GM12801 (cell line): ENCODE measurements around the gene PARD6G.

Experiments used
- TF ChIP-seq, protein P1 (sequence below): IDR thresholded peaks from one replicate; pipeline ENCODE4 v1.5.1; 2011; ENCODE audit warnings: control low read depth; ENCODE audit not compliant: insufficient read length; ENCODE audit errors: extremely low read depth

The PARD6G gene

DNA sequence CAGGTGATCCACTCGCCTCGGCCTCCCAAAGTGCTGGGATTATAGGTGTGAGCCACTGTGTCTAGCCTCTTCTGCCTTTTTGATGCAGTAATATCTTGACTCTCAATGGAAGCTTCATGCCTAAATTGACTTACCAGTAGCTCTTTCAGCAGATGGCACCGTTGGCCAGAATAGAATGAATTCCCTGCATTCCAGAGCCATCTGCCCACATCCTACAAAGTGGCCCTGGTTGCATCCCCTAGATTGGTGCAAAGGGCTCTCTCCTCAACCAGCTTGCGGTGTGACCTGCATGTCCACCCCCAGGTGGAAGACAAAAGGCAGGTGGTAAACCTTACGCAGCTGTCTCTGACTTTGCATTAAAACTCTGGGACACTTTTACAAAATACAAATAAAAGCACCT is 4.4 kb upstream of the PARD6G start:
- TF ChIP-seq, protein P1, sequence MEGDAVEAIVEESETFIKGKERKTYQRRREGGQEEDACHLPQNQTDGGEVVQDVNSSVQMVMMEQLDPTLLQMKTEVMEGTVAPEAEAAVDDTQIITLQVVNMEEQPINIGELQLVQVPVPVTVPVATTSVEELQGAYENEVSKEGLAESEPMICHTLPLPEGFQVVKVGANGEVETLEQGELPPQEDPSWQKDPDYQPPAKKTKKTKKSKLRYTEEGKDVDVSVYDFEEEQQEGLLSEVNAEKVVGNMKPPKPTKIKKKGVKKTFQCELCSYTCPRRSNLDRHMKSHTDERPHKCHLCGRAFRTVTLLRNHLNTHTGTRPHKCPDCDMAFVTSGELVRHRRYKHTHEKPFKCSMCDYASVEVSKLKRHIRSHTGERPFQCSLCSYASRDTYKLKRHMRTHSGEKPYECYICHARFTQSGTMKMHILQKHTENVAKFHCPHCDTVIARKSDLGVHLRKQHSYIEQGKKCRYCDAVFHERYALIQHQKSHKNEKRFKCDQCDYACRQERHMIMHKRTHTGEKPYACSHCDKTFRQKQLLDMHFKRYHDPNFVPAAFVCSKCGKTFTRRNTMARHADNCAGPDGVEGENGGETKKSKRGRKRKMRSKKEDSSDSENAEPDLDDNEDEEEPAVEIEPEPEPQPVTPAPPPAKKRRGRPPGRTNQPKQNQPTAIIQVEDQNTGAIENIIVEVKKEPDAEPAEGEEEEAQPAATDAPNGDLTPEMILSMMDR: no peak

DNA sequence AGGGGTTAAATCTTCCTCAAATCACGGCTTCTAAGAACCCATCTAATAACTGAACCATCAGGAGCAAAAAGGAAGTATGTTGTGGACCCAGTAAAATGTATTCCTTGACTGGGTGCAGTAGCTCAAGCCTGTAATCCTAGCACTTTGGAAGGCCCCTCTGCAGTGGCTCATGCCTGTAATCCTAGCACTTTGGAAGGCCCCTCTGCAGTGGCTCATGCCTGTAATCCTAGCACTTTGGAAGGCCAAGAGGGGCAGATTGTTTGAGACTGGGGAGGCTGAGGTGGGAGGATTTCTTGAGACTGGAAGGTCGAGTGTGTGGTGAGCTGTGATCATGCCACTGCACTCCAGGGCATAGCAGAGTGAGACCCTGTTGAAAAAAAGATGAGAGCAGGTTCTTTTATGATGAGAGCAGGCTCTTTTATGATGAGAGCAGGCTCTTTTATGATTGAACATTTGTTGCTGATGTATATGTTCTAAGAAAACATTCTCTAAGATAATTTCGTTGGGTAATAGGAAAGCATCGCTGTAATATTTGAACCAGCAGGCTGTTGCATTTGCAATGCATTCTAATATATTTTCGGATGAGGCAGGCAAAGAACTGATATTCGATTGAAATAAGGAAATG is 3.5 kb upstream of the PARD6G start:
- TF ChIP-seq, protein P1: no peak

DNA sequence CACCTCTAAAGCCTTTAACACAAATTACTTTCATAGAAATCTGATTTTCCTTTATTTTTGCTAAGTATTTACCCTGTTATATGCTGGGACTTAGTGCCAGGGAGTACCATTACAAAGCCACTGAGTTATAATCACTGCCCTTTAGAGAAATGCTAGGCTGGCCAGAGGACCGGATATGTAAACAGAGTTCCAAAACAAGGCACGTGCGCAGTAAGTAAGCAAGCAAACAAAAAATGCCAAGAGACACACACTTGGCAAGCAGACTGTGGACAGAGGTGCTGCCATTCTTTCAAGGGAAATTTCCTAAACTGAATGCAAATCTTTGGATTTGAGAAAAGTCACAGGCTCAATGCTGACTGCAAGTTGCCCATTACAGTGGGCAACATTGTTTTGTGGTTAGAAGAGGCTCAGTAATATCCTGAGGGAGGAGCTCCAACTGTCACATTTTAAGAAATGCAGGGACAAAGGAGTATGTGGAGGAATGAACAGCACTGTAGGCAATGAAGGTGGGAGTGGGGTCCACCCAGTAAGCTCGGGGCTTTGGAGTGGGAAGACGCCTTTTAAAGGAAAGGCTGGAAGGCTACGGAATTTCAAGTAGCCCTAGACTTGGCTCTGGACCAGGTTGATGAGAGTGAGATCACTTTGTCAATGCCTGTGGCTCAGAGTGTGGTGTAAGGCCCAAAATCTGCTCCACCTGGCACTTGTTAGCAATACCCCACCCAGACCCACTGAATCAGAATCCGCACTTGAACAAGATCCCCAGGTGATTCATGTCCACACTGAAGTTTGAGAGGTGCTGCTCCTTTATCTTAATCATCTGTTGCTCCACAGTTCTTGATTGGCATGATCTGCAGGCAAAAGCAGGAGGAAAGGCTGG is 2.1 kb upstream of the PARD6G start:
- TF ChIP-seq, protein P1: no peak

DNA sequence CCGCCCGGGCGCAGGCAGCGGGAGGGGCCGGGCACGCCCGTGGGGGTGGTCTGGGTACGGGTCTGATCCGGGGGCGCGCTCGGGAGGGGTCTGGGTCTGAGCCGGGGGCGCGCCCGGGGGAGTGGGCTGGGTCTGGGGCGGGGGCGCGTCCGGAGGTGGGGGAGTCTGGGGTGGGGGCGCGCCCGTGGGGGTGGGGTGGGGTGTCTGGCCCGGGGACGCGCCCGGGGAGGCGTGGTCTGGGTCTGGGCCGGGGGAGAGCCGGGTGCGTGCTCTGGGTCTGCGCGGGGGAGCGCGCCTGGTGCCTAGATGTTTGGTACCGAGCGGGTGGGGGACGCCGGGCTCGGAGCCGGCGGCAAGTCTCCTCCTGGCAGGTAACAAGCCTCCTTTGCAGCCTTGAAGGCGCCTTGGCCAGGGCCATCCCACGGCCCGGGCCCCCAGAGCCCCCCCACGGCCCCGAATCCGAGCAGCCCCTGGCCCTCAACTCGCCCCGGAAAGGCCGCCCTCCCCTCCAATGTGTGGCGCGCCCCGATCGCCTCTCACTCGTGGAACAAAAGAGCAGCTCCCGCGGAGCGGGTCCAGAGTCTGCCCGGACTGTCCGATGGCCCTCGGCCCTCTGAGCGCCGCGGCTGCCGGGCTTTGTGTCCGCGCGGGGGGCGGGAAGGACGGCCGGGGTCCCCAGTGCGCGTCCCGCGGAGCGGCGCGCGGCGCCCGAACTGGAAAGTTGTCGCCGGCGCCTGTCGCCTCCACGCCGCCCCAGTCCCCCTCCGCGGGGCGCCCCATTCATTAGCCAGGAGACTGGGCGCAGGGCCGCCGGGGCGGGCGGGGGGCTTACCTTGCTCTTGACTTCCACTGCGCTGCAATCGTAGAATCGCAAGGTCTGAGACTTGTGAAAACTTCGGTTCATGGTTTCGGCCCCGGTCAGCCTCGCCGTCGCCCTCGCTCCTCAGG is 595 bp downstream of the PARD6G start:
- TF ChIP-seq, protein P1: no peak

DNA sequence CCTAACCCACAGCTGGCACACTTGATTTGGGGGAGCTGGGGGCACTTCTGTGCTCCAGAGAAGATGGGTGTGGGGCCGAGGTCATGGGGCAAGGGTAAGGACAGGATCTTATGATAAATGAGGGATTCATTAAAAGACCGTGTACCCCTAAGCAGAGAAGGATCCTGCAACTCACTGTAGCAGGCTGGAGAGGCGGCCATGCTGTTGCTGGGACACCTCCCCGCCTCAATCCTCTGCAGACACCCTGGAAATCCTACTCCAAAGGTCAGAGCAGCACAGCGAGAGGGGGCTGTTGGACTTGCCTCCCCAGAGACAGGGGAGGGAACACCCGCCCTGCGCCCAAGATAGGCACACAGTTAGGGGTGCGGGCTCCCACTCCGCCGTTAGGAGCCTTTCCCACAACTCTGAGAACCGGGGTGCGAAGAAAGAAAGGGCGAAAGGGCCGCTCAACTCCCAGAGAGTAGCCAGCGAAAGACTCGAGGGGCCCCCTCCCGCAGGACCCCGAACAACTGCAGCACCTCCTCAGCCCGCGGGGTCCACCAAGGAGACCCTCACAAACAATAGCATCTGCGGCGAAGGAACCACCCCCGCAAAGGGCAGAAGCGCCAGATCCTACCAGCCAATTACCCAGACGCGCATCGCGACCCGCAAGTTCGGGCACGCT is 1.4 kb downstream of the PARD6G start:
- TF ChIP-seq, protein P1: no peak

DNA sequence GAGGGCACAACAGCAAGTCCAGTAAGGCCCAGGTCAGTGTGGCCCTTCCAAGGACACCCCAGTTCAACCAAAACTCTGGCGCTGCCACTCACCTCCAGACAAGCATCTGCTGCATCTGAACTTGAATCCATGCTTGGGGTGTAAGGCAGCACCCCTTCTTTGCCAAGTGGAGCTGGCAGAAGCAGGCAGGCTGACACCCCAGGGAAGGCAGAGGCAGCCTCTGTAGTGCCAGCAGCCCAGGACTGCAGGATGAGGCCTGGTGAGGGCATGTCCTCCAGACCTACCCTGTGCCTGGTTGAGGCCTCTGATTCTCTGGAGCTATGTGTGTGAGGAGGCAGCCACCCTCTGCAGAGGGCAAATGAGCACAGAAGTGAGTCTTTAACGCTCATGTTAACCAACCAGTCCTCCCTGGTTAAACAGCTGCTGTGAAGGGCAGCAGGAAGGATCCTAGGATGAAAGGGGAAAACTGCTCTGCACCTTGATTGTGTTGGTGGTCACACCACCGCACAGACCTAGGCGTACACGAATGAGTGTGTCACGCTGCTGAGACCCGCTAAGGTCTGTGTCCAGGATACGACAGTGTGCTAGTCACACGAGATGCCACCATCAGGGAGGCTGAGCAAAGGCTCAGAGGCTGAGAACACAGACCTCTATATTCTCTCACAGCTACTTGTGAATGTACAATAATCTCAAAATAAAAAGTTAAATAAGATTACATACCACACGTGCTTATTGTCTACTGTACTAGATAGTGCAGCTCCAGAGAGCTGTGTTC is 2.2 kb downstream of the PARD6G start:
- TF ChIP-seq, protein P1: no peak
